ENCODE results near the gene ZPLD1. TPM values are rescaled to one million over a fixed set of nuclear protein-coding genes. Genes with fewer than 3 reads are reported as not detected.

The ZPLD1 gene
- total RNA-seq, 4 donors from 2014 or later = not detected

- Histone ChIP-seq H3K4me3 (no peak overlapping the region), H3K27me3 (no peaks in the 10 kb centered on the region), H3K9me3 (no peaks in the 10 kb centered on the region), H3K27ac (no peak overlapping the region), H3K36me3 (no peaks in the 10 kb centered on the region), H3K4me1 (no peaks in the 10 kb centered on the region)
- TF ChIP-seq CTCF (IDR thresholded peaks at IDR 0.05) (no peak), POLR2A (IDR thresholded peaks at IDR 0.05) (no peak)
- DNase-seq = no peak
These were observed 38.8 kb downstream of the ZPLD1 start for GRCh38 chr3:102473648-102474047.

DNA sequence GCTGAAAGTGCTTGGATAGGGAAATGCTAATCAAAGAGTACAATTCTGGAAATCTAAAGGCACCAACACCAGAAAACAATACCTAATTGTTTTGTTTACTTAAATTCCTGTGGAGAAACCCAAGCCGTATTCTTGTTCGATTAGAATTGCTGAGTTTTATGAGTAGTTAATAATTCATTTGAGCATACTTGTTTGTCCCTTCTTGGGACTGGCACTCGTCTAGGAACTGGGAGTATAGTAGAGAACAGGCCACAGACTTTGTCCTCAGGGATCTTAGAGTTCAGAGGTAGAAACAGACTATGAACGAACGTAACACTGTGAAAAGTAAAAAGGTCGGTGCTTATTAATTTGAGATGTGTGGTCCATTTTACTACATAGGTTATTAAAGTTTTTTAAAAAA, 39.4 kb downstream of the ZPLD1 start:
- H3K36me3 ChIP-seq = no peaks in the 10 kb centered on the region
- TF ChIP-seq POLR2A (IDR thresholded peaks at IDR 0.05) (no peak), CTCF (IDR thresholded peaks at IDR 0.05) (no peak)
- no peak for DNase-seq
- no peak overlapping the region for H3K27ac ChIP-seq
- H3K9me3 ChIP-seq = no peaks in the 10 kb centered on the region
- H3K27me3 ChIP-seq = no peaks in the 10 kb centered on the region
- no peak overlapping the region for H3K4me3 ChIP-seq
- no peaks in the 10 kb centered on the region for H3K4me1 ChIP-seq

DNA sequence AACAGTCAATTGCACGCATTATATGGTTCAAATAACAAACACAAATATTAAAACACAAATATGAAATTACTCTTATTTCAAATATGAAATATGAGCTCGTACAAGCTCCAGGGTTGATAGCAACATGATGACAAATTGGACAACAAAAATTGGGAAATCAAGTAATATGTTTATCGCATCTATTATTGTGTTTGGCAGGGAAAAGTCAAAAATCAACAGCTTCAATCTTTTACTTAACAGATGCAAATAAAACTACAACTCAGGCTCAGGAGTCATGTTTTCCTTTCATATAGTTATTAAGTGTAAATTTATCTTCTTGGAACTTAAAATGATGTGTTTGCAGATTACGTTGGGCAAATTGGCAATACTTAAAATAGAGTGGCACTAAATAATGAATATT, 41.4 kb downstream of the ZPLD1 start:
- Histone ChIP-seq H3K4me1 (no peaks in the 10 kb centered on the region), H3K27ac (no peak overlapping the region), H3K4me3 (no peak overlapping the region), H3K9me3 (no peaks in the 10 kb centered on the region), H3K27me3 (no peaks in the 10 kb centered on the region), H3K36me3 (no peaks in the 10 kb centered on the region)
- no peak for TF ChIP-seq POLR2A (IDR thresholded peaks at IDR 0.05)
- no peak for TF ChIP-seq CTCF (IDR thresholded peaks at IDR 0.05)
- no peak for DNase-seq

GRCh38 chr3:102478160-102478559, 43.3 kb downstream of the ZPLD1 start:
- no peaks in the 10 kb centered on the region for H3K36me3 ChIP-seq
- TF ChIP-seq CTCF (IDR thresholded peaks at IDR 0.05) (no peak), POLR2A (IDR thresholded peaks at IDR 0.05) (no peak)
- H3K27me3 ChIP-seq = no peaks in the 10 kb centered on the region
- no peaks in the 10 kb centered on the region for H3K4me1 ChIP-seq
- H3K9me3 ChIP-seq = no peaks in the 10 kb centered on the region
- H3K27ac ChIP-seq = no peak overlapping the region
- no peak overlapping the region for H3K4me3 ChIP-seq
- no peak for DNase-seq

- Histone ChIP-seq H3K4me1 (no peaks in the 10 kb centered on the region), H3K9me3 (no peaks in the 10 kb centered on the region), H3K27ac (no peak overlapping the region), H3K36me3 (no peaks in the 10 kb centered on the region), H3K27me3 (no peaks in the 10 kb centered on the region), H3K4me3 (no peak overlapping the region)
- DNase-seq = no peak
- TF ChIP-seq CTCF (IDR thresholded peaks at IDR 0.05) (no peak), POLR2A (IDR thresholded peaks at IDR 0.05) (no peak)
These were observed 45.3 kb downstream of the ZPLD1 start for GRCh38 chr3:102480139-102480538.

DNA sequence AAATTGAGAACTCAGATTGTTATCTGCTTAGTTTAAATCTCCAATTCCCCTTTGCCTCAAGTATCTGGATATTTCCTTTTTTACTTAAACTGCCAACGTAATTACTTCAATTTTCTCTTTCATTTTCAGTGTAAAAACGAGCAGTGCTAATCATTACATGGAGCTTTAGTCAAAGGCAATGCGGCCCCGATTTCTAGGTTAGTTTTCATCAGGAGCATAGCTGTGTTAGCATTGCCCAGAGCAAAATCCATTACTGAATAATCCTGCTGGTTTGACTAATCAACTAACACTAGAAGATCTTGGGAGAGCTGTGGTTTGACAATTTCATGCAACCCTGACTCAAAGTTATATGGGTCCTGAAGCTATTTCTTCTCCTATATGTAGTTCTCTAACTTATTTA, 46.2 kb downstream of the ZPLD1 start:
- H3K27ac ChIP-seq = no peak overlapping the region
- no peak for DNase-seq
- no peaks in the 10 kb centered on the region for H3K9me3 ChIP-seq
- no peaks in the 10 kb centered on the region for H3K36me3 ChIP-seq
- H3K27me3 ChIP-seq = no peaks in the 10 kb centered on the region
- no peak overlapping the region for H3K4me3 ChIP-seq
- TF ChIP-seq CTCF (IDR thresholded peaks at IDR 0.05) (no peak), POLR2A (IDR thresholded peaks at IDR 0.05) (no peak)
- H3K4me1 ChIP-seq = no peaks in the 10 kb centered on the region

Data from Peyer's patch (tissue), 4 donors.